DOHH2 (cell line): Measurements from ENCODE around the gene LIPC.

ENCODE experiments used
- CTCF ChIP-seq: fragments of 200-600 bp; sonication (generic); IDR thresholded peaks from one replicate; pipeline ENCODE4 v1.5.1; 2014; ENCODE audit warnings: antibody characterized with exemption, mild to moderate bottlenecking, low read depth, low read length; ENCODE audit not compliant: poor library complexity, severe bottlenecking
- EZH2phosphoT487 ChIP-seq: fragments of 200-600 bp; sonication (generic); IDR thresholded peaks from 2 replicates; pipeline ENCODE4 v1.6.1; 2017; ENCODE audit warnings: borderline replicate concordance, mild to moderate bottlenecking, antibody characterized with exemption, low read length, moderate library complexity, mixed read lengths

- TF ChIP-seq CTCF (no peak), EZH2phosphoT487 (no peak)
These were observed 29.1 kb downstream of the LIPC start for GRCh38 chr15:58460872-58461271.
